Common myeloid progenitor, CD34-positive (primary cell): Measurements from ENCODE around the gene LCTL.

ENCODE experiments used
- CTCF ChIA-PET: fragments of 350-600 bp; sonication (Branson Sonifier 250); formaldehyde crosslinking; loops from one replicate; lab custom pipeline; 2021; ENCODE audit warnings: antibody characterized with exemption; lab: Charles Lee
- POLR2A ChIA-PET: fragments of 350-600 bp; sonication (Branson Sonifier 250); formaldehyde crosslinking; loops from one replicate; lab custom pipeline; 2021; ENCODE audit warnings: antibody characterized with exemption; lab: Charles Lee
- DNase-seq, 3 donors: peaks; one replicate each; pipeline versions ENCODE4 v3.0.0 to v3.0.0-alpha.2; 2013
- H3K27ac ChIP-seq, 2 experiments: 1 replicate in 1 of 2; 2 replicates in 1 of 2; pipeline ENCODE4 v1.7.0; 2013; ENCODE audit warnings: inconsistent platforms in 2 of 2, low read length in 2 of 2, mild to moderate bottlenecking in 2 of 2, low read depth in 1 of 2, moderate library complexity in 1 of 2; ENCODE audit not compliant: severe bottlenecking in 2 of 2, insufficient read depth in 1 of 2, poor library complexity in 1 of 2
- H3K27me3 ChIP-seq, 5 experiments: replicated peaks in 2 of 5; 1 replicate in 3 of 5; 2 replicates in 2 of 5; pipeline versions ENCODE4 v1.6.1 to v1.7.0; 2013; ENCODE audit warnings: low read length in 4 of 5, mild to moderate bottlenecking in 2 of 5, moderate library complexity in 2 of 5, inconsistent platforms in 1 of 5; ENCODE audit not compliant: insufficient read depth in 5 of 5, control insufficient read depth in 4 of 5
- H3K36me3 ChIP-seq, 4 experiments: 1 replicate in 2 of 4; 2 replicates in 2 of 4; pipeline versions ENCODE4 v1.6.1 to v1.7.0; 2013; ENCODE audit warnings: low read length in 3 of 4, control low read depth in 1 of 4, mild to moderate bottlenecking in 1 of 4; ENCODE audit not compliant: control insufficient read depth in 4 of 4, insufficient read depth in 4 of 4
- H3K4me1 ChIP-seq, 4 experiments: 1 replicate in 3 of 4; 2 replicates in 1 of 4; pipeline versions ENCODE4 v1.6.1 to v1.7.1; 2013; ENCODE audit warnings: low read length in 3 of 4, mild to moderate bottlenecking in 3 of 4, control low read depth in 1 of 4, inconsistent platforms in 1 of 4, moderate library complexity in 1 of 4; ENCODE audit not compliant: control insufficient read depth in 4 of 4, insufficient read depth in 4 of 4; ENCODE audit errors: control extremely low read depth in 1 of 4
- H3K4me3 ChIP-seq, 7 experiments: 1 replicate in 4 of 7; 2 replicates in 3 of 7; pipeline versions ENCODE4 v1.5.1 to v1.7.0; 2013; ENCODE audit warnings: mild to moderate bottlenecking in 7 of 7, low read length in 6 of 7, moderate library complexity in 6 of 7, inconsistent platforms in 2 of 7, low read depth in 2 of 7, control low read depth in 1 of 7; ENCODE audit not compliant: insufficient read depth in 4 of 7, control insufficient read depth in 1 of 7; ENCODE audit errors: extremely low read depth in 1 of 7
- H3K9me3 ChIP-seq, 5 experiments: 1 replicate in 4 of 5; 2 replicates in 1 of 5; pipeline versions ENCODE4 v1.6.1 to v1.7.1; 2013; ENCODE audit warnings: low read length in 4 of 5, mild to moderate bottlenecking in 2 of 5, inconsistent platforms in 1 of 5, low read depth in 1 of 5, moderate library complexity in 1 of 5; ENCODE audit not compliant: control insufficient read depth in 4 of 5, insufficient read depth in 2 of 5; ENCODE audit errors: control extremely low read depth in 1 of 5
- WGBS: methylation state at CpG from one replicate; pipeline ENCODE4 v1.1.5; 2013; ENCODE audit not compliant: insufficient coverage; 5-methylcytosine and 5-hydroxymethylcytosine counted together

Gene LCTL

GRCh38 chr15:66566963-66567531 is 1.2 kb upstream of the LCTL start:
- 37% methylated on average over 10 of the region's 15 CpGs for WGBS
- H3K36me3 ChIP-seq, result no peaks in the 10 kb centered on the region
- H3K27me3 ChIP-seq, result no peaks in the 10 kb centered on the region
- peaks cover 0 to 2% (median 0%) of the 10 kb centered on the region in 4 experiments for H3K4me1 ChIP-seq
- no peak overlapping the region for H3K27ac ChIP-seq
- no peak overlapping the region for H3K4me3 ChIP-seq
- DNase-seq, result peak; percentile 60 to 78 (median 72)
- ChIA-PET CTCF (interaction anchor here (1.0 to 3.2 kb wide), 4 partner anchors 12 to 258 kb away, joined by 3 to 18 read pairs (median 4); no protein-coding TSS in a partner anchor), POLR2A (no interaction called here)
- no peaks in the 10 kb centered on the region for H3K9me3 ChIP-seq

- Histone ChIP-seq H3K4me1 (peaks cover 0 to 2% (median 0%) of the 10 kb centered on the region in 4 experiments), H3K27ac (no peak overlapping the region), H3K36me3 (no peaks in the 10 kb centered on the region), H3K4me3 (no peak overlapping the region), H3K9me3 (no peaks in the 10 kb centered on the region), H3K27me3 (no peaks in the 10 kb centered on the region)
- ChIA-PET CTCF (interaction anchor here (0.9 to 3.2 kb wide), 4 partner anchors 10 to 35 kb away, joined by 3 to 18 read pairs (median 8); no protein-coding TSS in a partner anchor), POLR2A (no interaction called here)
- DNase-seq, result no peak
- 92% methylated on average over 8 of the region's 9 CpGs for WGBS
Observed at GRCh38 chr15:66565141-66565641, 607 bp downstream of the LCTL start.

- Histone ChIP-seq H3K27me3 (no peaks in the 10 kb centered on the region), H3K27ac (no peak overlapping the region), H3K9me3 (no peaks in the 10 kb centered on the region), H3K4me3 (no peak overlapping the region), H3K36me3 (no peaks in the 10 kb centered on the region), H3K4me1 (peaks cover 0 to 2% (median 0%) of the 10 kb centered on the region in 4 experiments)
- ChIA-PET CTCF (interaction anchor here (2.7 kb wide), 1 partner anchor 11 kb away, joined by 12 read pairs; no protein-coding TSS in a partner anchor), POLR2A (no interaction called here)
- DNase-seq, result no peak
- 97% methylated on average over 12 of the region's 18 CpGs for WGBS
Observed at GRCh38 chr15:66564136-66565041, 1.4 kb downstream of the LCTL start.

GRCh38 chr15:66563566-66564110 is 2.2 kb downstream of the LCTL start:
- Histone ChIP-seq H3K4me1 (peaks cover 0 to 2% (median 0%) of the 10 kb centered on the region in 4 experiments), H3K9me3 (no peaks in the 10 kb centered on the region), H3K27me3 (no peaks in the 10 kb centered on the region), H3K4me3 (no peak overlapping the region), H3K36me3 (no peaks in the 10 kb centered on the region), H3K27ac (no peak overlapping the region)
- WGBS, result 98% methylated on average over 10 of the region's 13 CpGs
- DNase-seq, result no peak
- ChIA-PET POLR2A (no interaction called here), CTCF (interaction anchor here (2.7 kb wide), 1 partner anchor 12 kb away, joined by 12 read pairs; no protein-coding TSS in a partner anchor)

GRCh38 chr15:66563126-66563525 is 2.7 kb downstream of the LCTL start:
- no peaks in the 10 kb centered on the region for H3K36me3 ChIP-seq
- no peaks in the 10 kb centered on the region for H3K9me3 ChIP-seq
- no peaks in the 10 kb centered on the region for H3K27me3 ChIP-seq
- peaks cover 0 to 2% (median 0%) of the 10 kb centered on the region in 4 experiments for H3K4me1 ChIP-seq
- WGBS, result 100% methylated on average over 3 of the region's 4 CpGs
- no peak for DNase-seq
- no peak overlapping the region for H3K4me3 ChIP-seq
- H3K27ac ChIP-seq, result no peak overlapping the region
- POLR2A ChIA-PET, result no interaction called here
- CTCF ChIA-PET, result no interaction called here

GRCh38 chr15:66560856-66561525 is 4.8 kb downstream of the LCTL start:
- Histone ChIP-seq H3K4me3 (no peak overlapping the region), H3K27ac (no peak overlapping the region), H3K36me3 (no peaks in the 10 kb centered on the region), H3K4me1 (no peaks in the 10 kb centered on the region), H3K27me3 (no peaks in the 10 kb centered on the region), H3K9me3 (peaks cover 0 to 1% (median 0%) of the 10 kb centered on the region in 5 experiments)
- ChIA-PET CTCF (no interaction called here), POLR2A (no interaction called here)
- no peak for DNase-seq
- WGBS, result 99% methylated on average over 15 of the region's 18 CpGs
